Breast epithelium (tissue), 3 donors: ENCODE measurements around the gene CDK6.

Experiments used
- POLR2A ChIP-seq: fragments of 450-650 bp; IDR thresholded peaks from one replicate; pipeline ENCODE4 v1.6.1; 2016; ENCODE audit warnings: antibody characterized with exemption, mild to moderate bottlenecking, moderate library complexity
- POLR2AphosphoS5 ChIP-seq, 3 donors: sonication (generic); formaldehyde crosslinking; IDR thresholded peaks; one replicate each; pipeline ENCODE4 v1.6.1; 2017; ENCODE audit warnings: antibody characterized with exemption in 3 of 3
- TF ChIP-seq, protein P1 (sequence below), 3 donors: fragments of 450-650 bp; IDR thresholded peaks; one replicate each; pipeline ENCODE4 v1.5.1; 2016 to 2017; ENCODE audit warnings: antibody characterized with exemption in 3 of 3, mild to moderate bottlenecking in 3 of 3, moderate library complexity in 3 of 3

DNA sequence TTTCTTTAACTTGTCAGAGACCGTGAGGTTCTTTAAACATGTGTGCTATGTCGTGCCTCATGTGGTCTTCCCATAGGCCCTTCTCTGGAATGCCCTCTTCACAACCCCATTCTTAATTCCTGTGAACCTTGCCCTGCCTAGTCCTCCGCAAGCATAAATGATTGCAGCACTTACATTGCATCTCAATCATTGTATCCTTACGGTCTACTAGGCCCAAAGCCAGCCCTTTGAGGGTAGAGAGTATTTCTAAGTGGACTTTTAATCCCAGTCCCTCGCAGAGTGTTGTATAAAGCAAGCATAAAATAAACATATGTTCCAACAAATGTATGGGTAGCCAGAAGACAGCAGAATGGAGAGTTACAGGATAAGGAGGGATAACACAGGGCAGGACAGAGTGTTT is 154.0 kb downstream of the CDK6 start:
- TF ChIP-seq, protein P1, sequence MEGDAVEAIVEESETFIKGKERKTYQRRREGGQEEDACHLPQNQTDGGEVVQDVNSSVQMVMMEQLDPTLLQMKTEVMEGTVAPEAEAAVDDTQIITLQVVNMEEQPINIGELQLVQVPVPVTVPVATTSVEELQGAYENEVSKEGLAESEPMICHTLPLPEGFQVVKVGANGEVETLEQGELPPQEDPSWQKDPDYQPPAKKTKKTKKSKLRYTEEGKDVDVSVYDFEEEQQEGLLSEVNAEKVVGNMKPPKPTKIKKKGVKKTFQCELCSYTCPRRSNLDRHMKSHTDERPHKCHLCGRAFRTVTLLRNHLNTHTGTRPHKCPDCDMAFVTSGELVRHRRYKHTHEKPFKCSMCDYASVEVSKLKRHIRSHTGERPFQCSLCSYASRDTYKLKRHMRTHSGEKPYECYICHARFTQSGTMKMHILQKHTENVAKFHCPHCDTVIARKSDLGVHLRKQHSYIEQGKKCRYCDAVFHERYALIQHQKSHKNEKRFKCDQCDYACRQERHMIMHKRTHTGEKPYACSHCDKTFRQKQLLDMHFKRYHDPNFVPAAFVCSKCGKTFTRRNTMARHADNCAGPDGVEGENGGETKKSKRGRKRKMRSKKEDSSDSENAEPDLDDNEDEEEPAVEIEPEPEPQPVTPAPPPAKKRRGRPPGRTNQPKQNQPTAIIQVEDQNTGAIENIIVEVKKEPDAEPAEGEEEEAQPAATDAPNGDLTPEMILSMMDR (IDR thresholded peaks at IDR 0.05), result no peak
- TF ChIP-seq POLR2AphosphoS5 (IDR thresholded peaks at IDR 0.05) (no peak), POLR2A (no peak)
